HL-60 (cell line): Measurements from ENCODE around the gene PCBP4.

Experiments
- DNase-seq, 2 experiments: peaks; one replicate each; pipeline ENCODE4 v3.0.0-alpha.2; 2010 to 2020; ENCODE audit warnings: low read depth in 1 of 2, low spot score in 1 of 2
- H3K27ac ChIP-seq: fragments of 250-450 bp; sonication (Bioruptor Pico); replicated peaks from 2 replicates; pipeline ENCODE4 v1.5.1; 2020; ENCODE audit warnings: mild to moderate bottlenecking, moderate library complexity
- H3K27me3 ChIP-seq: fragments of 250-450 bp; sonication (Bioruptor Pico); 2 replicates; pipeline ENCODE4 v1.5.1; 2021; ENCODE audit warnings: mild to moderate bottlenecking, moderate library complexity; ENCODE audit not compliant: insufficient read depth, poor library complexity, severe bottlenecking
- H3K4me3 ChIP-seq: replicated peaks from 2 replicates; pipeline ENCODE4 v1.5.1; 2011; ENCODE audit warnings: mild to moderate bottlenecking, control low read depth, low read length; ENCODE audit not compliant: insufficient read depth
- GABPA ChIP-seq: IDR thresholded peaks from 2 replicates; pipeline ENCODE4 v1.6.1; 2012; ENCODE audit warnings: low read depth
- POLR2AphosphoS5 ChIP-seq: IDR thresholded peaks from 2 replicates; pipeline ENCODE4 v1.6.1; 2012; ENCODE audit warnings: low read depth
- SPI1 ChIP-seq: IDR thresholded peaks from 2 replicates; pipeline ENCODE4 v1.6.1; 2012; ENCODE audit warnings: low read depth, mild to moderate bottlenecking, borderline replicate concordance
- TF ChIP-seq, protein P1 (sequence below): IDR thresholded peaks from one replicate; pipeline ENCODE4 v1.5.1; 2011; ENCODE audit warnings: low read length, control low read depth, inconsistent platforms; ENCODE audit not compliant: insufficient read depth
- TF ChIP-seq, protein P2 (sequence below): IDR thresholded peaks from 2 replicates; pipeline ENCODE4 v1.6.1; 2012; ENCODE audit warnings: low read depth; ENCODE audit not compliant: insufficient replicate concordance

PCBP4 gene

DNA sequence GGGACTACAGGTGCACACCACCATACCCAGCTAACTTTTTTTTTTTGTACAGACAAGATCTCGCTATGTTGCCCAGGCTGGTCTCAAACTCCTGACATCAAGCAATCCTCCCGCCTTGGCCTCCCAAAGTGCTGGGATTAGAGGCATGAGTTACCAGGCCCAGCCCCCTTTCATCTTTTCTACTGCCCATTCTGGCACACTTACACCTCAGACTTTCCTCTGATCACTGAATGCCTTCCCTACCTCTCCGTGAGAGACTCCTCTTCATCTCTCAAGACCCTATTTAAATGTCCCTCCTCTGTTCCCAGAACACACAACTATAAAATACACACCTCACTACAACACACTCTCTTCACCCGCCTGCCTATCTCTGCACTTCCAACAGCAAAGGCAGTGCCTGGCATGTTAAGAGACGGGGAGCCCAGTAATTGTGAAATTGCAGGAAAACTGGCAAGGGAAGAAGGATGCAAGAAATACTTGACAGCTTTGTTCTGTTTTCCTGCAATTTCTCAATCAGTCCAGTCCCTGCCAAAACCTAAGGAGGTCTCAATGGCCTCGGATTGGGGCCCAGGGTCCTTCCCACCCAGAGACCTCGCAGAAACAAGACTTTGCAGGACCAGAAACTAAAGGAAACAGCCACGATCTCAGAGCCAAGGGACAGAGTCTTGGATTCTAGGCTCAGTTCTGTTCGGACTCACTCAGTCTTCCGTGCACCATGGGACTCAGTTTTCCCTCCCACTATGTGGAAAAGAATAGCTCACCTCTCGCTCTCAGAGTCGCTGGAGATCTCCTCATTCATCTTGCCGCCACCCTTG, 26.4 kb downstream of the PCBP4 start:
- Histone ChIP-seq H3K4me3 (peak overlapping the region; percentile 97), H3K27me3 (no peaks in the 10 kb centered on the region), H3K27ac (peak overlapping the region; percentile 57)
- TF ChIP-seq GABPA: no peak
- TF ChIP-seq, protein P1, sequence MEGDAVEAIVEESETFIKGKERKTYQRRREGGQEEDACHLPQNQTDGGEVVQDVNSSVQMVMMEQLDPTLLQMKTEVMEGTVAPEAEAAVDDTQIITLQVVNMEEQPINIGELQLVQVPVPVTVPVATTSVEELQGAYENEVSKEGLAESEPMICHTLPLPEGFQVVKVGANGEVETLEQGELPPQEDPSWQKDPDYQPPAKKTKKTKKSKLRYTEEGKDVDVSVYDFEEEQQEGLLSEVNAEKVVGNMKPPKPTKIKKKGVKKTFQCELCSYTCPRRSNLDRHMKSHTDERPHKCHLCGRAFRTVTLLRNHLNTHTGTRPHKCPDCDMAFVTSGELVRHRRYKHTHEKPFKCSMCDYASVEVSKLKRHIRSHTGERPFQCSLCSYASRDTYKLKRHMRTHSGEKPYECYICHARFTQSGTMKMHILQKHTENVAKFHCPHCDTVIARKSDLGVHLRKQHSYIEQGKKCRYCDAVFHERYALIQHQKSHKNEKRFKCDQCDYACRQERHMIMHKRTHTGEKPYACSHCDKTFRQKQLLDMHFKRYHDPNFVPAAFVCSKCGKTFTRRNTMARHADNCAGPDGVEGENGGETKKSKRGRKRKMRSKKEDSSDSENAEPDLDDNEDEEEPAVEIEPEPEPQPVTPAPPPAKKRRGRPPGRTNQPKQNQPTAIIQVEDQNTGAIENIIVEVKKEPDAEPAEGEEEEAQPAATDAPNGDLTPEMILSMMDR: no peak
- TF ChIP-seq, protein P2, sequence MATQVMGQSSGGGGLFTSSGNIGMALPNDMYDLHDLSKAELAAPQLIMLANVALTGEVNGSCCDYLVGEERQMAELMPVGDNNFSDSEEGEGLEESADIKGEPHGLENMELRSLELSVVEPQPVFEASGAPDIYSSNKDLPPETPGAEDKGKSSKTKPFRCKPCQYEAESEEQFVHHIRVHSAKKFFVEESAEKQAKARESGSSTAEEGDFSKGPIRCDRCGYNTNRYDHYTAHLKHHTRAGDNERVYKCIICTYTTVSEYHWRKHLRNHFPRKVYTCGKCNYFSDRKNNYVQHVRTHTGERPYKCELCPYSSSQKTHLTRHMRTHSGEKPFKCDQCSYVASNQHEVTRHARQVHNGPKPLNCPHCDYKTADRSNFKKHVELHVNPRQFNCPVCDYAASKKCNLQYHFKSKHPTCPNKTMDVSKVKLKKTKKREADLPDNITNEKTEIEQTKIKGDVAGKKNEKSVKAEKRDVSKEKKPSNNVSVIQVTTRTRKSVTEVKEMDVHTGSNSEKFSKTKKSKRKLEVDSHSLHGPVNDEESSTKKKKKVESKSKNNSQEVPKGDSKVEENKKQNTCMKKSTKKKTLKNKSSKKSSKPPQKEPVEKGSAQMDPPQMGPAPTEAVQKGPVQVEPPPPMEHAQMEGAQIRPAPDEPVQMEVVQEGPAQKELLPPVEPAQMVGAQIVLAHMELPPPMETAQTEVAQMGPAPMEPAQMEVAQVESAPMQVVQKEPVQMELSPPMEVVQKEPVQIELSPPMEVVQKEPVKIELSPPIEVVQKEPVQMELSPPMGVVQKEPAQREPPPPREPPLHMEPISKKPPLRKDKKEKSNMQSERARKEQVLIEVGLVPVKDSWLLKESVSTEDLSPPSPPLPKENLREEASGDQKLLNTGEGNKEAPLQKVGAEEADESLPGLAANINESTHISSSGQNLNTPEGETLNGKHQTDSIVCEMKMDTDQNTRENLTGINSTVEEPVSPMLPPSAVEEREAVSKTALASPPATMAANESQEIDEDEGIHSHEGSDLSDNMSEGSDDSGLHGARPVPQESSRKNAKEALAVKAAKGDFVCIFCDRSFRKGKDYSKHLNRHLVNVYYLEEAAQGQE: no peak
- no peak for TF ChIP-seq SPI1
- no peak for TF ChIP-seq POLR2AphosphoS5
- DNase-seq: no peak

DNA sequence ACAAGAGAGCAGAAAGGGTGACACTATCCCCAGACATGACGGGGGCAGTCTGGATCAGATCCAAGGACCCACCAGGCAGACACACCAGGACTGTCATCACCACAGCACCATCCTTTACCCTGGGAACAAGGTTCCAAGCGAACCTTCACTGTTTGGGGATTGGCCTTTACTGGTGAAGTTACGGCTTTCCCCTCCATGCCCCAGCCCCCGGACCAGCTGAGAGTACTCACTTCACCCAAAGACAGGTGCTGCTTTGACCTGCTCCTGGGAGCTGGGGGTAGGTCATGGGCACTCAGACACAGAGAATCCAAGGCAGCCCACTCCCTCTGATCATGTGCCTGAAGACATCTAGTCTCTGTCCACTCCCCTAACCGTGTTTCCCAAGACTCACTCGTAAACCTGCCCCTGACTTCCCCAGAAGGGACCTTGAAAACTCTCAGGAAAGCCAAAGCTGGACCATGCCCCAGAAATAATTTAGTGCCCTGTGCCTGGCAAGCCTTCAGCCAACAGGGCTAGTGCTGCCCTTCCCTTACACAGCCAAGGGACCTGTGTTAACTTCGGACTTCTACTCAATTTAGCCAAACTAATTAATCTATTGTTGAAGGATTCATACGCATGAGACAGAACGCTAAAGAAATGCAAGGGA, 28.4 kb downstream of the PCBP4 start:
- H3K27ac ChIP-seq: no peak overlapping the region
- H3K27me3 ChIP-seq: no peaks in the 10 kb centered on the region
- TF ChIP-seq POLR2AphosphoS5 (no peak), SPI1 (no peak), GABPA (no peak)
- TF ChIP-seq, protein P1: no peak
- TF ChIP-seq, protein P2: no peak
- H3K4me3 ChIP-seq: no peak overlapping the region
- no peak for DNase-seq

DNA sequence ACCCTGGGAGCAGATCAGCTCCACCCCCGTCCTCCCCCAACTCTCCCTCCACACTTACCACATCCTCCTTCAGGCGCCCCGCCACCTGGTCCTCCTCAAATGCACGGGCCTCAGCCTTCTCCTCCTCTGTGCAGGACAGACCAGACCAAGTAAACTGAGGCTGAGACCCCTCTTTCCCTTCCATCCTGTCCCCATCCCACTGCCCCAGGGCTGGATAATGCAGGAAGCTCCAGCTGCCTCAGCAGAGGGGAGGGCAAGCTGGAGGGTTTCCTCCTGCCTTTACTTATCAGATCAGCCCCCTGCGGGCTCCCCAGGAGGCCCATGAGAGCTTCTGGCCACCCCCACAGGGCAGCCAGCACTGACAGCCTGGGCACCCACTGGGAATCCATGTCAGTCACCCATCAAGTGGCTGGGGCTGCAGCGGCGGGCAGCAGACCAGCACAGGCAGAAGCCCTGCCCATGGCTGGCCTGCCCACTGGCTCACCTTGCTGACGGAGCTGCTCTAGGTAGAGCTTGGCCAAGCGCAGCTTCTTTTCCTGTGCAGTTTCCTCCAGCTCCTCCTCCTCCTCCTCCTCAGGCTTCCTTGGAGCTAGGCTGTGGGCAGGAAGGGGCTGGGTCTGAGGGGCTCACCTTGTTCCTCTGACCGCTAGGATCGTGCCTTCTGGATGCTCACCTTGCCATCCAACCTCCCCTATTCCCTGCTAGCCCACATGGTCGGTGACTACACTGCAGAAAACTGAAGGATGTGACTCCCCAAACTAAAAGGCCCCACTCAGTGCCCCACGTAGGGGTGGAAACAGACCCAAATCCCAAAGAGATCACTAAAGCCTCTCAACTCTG, 29.4 kb downstream of the PCBP4 start:
- no peak overlapping the region for H3K27ac ChIP-seq
- no peak for TF ChIP-seq SPI1

DNA sequence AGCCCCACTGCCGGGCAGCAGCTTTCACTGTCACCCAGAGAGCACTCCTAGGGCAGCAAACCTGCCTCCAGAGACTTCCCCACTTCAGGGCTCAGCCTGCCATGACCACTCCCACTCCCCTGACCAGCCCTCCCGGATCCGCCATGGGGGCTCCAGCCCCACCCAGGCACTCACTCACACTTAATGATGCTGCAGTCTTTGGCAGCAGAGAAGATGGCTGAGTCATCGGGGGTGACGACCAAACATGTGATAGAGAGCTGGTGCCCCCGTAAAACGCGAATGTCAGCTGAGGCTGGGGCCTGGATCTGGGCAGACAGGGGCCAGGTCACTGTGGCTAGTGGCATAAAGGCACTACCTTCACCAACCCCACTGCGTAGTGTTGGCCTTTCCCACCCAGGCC, 30.2 kb downstream of the PCBP4 start:
- no peak for TF ChIP-seq GABPA
- TF ChIP-seq POLR2AphosphoS5: no peak
- TF ChIP-seq SPI1: no peak
- TF ChIP-seq, protein P1: no peak
- TF ChIP-seq, protein P2: no peak
- H3K27me3 ChIP-seq: no peaks in the 10 kb centered on the region
- H3K27ac ChIP-seq: no peak overlapping the region
- no peak overlapping the region for H3K4me3 ChIP-seq
- no peak for DNase-seq

More for the DNA sequence above, 29.4 kb downstream of the PCBP4 start:
- DNase-seq: no peak
- Histone ChIP-seq H3K4me3 (no peak overlapping the region), H3K27me3 (no peaks in the 10 kb centered on the region)
